Peyer's patch (tissue), 4 donors: Measurements from ENCODE around the gene RESP18. TPM values are rescaled to one million over a fixed set of nuclear protein-coding genes. Genes with fewer than 3 reads are reported as not detected.

Experiments
- DNase-seq, 3 donors: peaks; one replicate each; pipeline ENCODE4 v3.0.0-alpha.2; 2017 to 2019
- H3K27ac ChIP-seq, 4 donors: fragments of 200-600 bp; sonication (generic); one replicate each; pipeline ENCODE4 v1.5.1; 2016 to 2019
- H3K27me3 ChIP-seq, 2 donors: fragments of 200-600 bp; sonication (generic); one replicate each; pipeline ENCODE4 v1.5.1; 2019
- H3K36me3 ChIP-seq, 3 donors: fragments of 200-600 bp; sonication (generic); one replicate each; pipeline ENCODE4 v1.5.1; 2016 to 2019
- H3K4me1 ChIP-seq, 4 donors: fragments of 200-600 bp; sonication (generic); one replicate each; pipeline ENCODE4 v1.5.1; 2016 to 2019
- H3K4me3 ChIP-seq, 4 donors: fragments of 200-600 bp; sonication (generic); 1 replicate in 3 of 4; 2 replicates in 1 of 4; pipeline ENCODE4 v1.5.1; 2016 to 2019; ENCODE audit warnings: mild to moderate bottlenecking in 1 of 4
- H3K9me3 ChIP-seq, 4 donors: fragments of 200-600 bp; sonication (generic); one replicate each; pipeline ENCODE4 v1.5.1; 2016 to 2019; ENCODE audit warnings: mild to moderate bottlenecking in 1 of 4
- POLR2A ChIP-seq, 2 donors: fragments of 450-650 bp; IDR thresholded peaks; one replicate each; pipeline ENCODE4 v1.5.1; 2017; ENCODE audit warnings: antibody characterized with exemption in 2 of 2, mild to moderate bottlenecking in 2 of 2, moderate library complexity in 2 of 2
- total RNA-seq, 4 donors: library from RNA; depleted of rRNA; stranded (reverse); fragments of >200 nt; gene quantifications; one replicate each; pipeline ENCODE4 v1.1.0, GENCODE V29; 2016
- TF ChIP-seq, protein P1 (sequence below), 6 experiments: fragments of 450-650 bp in 4 of 6; fragments of 200-600 bp in 2 of 6; sonication (generic) in 1 of 6; IDR thresholded peaks; one replicate each; pipeline ENCODE4 v1.5.1; 2017 to 2019; ENCODE audit warnings: antibody characterized with exemption in 6 of 6, mild to moderate bottlenecking in 3 of 6, moderate library complexity in 1 of 6

Gene RESP18
- total RNA-seq, 4 donors from 2014 or later = not detected

DNA sequence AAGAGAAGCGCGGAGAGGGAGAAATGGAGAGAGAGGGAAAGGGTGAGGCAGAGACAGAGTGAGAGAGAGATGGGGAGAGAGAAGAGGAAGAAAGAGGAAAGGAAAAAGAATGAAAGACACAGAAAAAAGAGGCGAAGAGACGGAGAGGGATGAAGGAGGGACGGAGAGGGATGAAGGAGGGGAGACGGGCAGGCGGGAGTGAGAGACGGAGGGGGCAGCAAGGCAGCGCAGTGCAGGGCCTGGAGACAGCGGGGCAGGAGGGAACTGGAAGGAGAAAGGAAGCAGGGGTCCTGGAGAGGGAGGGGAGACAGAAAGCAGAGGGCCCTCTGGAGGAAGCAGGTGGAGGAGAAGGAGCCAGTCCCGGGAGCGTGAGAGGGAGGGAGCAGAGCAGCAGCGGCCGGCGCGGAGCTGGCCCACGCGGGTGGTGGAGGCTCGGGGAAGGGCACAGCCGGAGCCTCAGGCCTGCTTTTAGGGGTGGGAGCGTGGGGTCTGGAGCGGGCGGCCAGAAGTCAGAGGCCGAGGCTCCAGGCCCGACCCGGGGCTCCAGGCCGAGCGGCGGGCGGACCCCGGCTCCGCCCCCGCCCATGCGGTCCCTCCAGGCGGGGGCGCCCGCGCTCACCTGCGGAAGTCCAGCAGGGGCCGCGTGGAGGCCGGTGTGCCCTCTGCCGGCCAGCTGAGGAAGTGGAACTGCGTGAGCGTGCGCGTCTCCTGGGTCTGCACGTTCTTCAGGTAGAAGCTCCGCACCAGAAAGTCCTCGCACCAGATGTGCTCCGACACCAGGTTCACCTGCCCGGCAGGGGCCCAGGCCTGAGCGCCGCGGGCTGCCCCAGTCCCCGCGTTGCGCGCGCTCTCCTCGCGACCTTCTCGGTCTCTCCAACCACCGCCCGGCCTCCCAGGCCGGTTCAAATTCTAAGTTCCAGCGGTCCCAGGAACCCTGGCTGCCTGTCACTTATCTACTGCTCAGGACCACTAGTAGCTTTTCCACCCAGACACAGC lies 37.9 kb downstream of the RESP18 start:
- Histone ChIP-seq H3K36me3 (no peaks in the 10 kb centered on the region), H3K9me3 (no peaks in the 10 kb centered on the region), H3K27ac (peak overlapping the region; percentile 52 to 78 (median 64)), H3K4me3 (peak overlapping the region; percentile 38 to 72 (median 56)), H3K27me3 (no peaks in the 10 kb centered on the region), H3K4me1 (peaks cover 0 to 6% (median 0%) of the 10 kb centered on the region in 4 donors)
- TF ChIP-seq POLR2A (IDR thresholded peaks at IDR 0.05) = peak in 1 of 2 donors; percentile 29
- TF ChIP-seq, protein P1, sequence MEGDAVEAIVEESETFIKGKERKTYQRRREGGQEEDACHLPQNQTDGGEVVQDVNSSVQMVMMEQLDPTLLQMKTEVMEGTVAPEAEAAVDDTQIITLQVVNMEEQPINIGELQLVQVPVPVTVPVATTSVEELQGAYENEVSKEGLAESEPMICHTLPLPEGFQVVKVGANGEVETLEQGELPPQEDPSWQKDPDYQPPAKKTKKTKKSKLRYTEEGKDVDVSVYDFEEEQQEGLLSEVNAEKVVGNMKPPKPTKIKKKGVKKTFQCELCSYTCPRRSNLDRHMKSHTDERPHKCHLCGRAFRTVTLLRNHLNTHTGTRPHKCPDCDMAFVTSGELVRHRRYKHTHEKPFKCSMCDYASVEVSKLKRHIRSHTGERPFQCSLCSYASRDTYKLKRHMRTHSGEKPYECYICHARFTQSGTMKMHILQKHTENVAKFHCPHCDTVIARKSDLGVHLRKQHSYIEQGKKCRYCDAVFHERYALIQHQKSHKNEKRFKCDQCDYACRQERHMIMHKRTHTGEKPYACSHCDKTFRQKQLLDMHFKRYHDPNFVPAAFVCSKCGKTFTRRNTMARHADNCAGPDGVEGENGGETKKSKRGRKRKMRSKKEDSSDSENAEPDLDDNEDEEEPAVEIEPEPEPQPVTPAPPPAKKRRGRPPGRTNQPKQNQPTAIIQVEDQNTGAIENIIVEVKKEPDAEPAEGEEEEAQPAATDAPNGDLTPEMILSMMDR (IDR thresholded peaks at IDR 0.05) = peak; percentile 99 to 100 (median 100)
- peak; percentile 87 to 94 (median 94) for DNase-seq

DNA sequence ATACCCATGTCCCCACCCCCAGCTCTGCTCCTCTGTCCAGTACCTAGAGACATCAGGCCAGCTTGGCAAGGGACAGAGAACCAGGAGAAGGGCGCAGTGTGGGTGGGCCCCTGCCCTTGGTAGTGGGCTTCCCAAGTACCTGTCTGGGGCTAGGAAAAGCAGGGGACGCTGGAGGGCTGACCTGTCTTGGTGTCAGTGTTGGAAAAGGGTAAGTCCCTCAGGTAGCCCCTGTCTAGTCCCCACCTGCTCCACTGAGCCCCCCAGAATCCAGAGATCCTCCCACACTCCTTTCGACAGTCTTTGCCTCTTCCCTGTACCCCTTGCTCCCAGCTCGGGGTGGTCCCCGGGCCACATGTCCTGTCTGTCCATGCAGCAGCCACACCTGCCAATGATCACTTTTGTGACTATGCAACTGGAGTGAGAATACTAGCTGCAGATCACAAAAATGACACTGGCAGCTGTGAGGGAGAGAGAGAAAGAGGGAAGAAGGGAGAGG lies 38.8 kb downstream of the RESP18 start:
- H3K9me3 ChIP-seq = no peaks in the 10 kb centered on the region
- no peak for TF ChIP-seq POLR2A (IDR thresholded peaks at IDR 0.05)
- no peaks in the 10 kb centered on the region for H3K36me3 ChIP-seq
- H3K4me3 ChIP-seq = no peak overlapping the region
- H3K27ac ChIP-seq = no peak overlapping the region
- DNase-seq = peak in 1 of 3 donors; percentile 33
- H3K4me1 ChIP-seq = peaks cover 0 to 13% (median 0%) of the 10 kb centered on the region in 4 donors
- H3K27me3 ChIP-seq = no peaks in the 10 kb centered on the region

DNA sequence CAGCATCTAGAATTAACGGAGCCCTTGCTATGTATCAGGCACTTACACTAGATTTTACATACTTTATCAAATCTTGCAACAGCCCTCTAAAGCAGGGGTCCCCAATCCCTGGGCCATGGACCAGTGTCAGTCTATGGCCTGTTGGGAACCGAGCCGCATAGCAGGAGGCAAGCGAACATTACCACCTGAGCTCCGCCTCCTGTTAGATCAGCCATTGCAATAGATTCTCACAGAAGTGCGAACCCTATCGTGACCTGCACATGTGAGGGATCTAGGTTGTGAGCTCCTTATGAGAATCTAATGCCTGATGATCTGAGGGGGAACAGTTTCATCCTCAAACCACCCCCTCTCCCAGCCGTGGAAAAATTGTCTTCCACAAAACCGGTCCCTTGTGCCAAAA lies 39.9 kb downstream of the RESP18 start:
- Histone ChIP-seq H3K27ac (no peak overlapping the region), H3K36me3 (no peaks in the 10 kb centered on the region), H3K9me3 (no peaks in the 10 kb centered on the region), H3K4me1 (peaks cover 0 to 13% (median 0%) of the 10 kb centered on the region in 4 donors), H3K4me3 (no peak overlapping the region), H3K27me3 (no peaks in the 10 kb centered on the region)
- TF ChIP-seq, protein P1 (IDR thresholded peaks at IDR 0.05) = no peak
- TF ChIP-seq POLR2A (IDR thresholded peaks at IDR 0.05) = no peak
- peak in 1 of 3 donors; percentile 25 for DNase-seq

DNA sequence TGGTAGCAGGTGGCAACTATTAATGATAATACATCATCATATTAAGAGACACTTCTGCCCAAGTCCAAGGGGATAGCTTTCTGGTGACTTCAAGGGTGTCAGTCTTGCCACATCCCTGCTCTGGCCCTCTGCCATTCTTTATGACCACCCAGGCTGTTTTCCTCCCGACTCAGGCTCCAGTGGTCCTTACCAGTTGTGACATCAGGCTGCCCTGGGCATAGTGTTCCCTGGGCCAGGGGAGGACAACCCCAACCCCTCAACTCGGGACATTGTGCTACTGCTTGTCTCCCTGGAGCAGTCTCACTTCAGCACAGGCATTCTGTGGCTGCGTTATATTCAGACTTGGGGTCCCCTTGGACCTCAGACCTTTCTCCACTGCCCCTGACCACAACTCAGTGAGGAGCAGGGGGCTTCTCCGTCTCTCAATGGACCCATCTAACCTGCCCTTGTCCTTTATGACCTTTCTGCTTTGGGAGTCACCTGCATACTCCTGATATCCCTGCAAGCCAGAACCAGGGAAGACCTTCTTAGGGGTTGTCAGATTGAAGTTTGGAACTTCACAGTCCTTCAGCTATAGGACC lies 40.5 kb downstream of the RESP18 start:
- Histone ChIP-seq H3K27me3 (no peaks in the 10 kb centered on the region), H3K4me1 (peaks cover 0 to 13% (median 0%) of the 10 kb centered on the region in 4 donors), H3K4me3 (no peak overlapping the region), H3K27ac (no peak overlapping the region), H3K36me3 (no peaks in the 10 kb centered on the region), H3K9me3 (no peaks in the 10 kb centered on the region)
- TF ChIP-seq, protein P1 (IDR thresholded peaks at IDR 0.05) = no peak
- TF ChIP-seq POLR2A (IDR thresholded peaks at IDR 0.05) = no peak
- peak in 1 of 3 donors; percentile 40 for DNase-seq

DNA sequence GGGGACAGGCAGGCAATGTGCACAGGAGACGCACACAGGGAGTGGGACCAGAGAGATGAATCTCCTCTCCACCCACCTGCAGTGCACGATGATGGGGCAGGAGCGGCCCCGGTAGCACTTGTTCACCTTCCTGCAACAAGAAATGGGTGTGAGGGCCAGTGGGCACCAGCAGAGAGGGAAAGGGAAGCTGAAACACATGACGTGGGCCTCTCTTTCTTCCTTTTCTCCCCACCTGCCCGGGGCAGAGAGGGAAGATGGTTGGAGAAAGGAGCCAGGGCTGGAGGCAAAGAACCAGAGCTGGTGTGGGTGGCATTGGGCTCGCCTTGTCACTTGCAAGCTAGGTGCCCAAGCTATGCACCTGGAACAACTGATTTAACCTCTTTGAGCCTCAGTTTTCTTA lies 41.1 kb downstream of the RESP18 start:
- no peak overlapping the region for H3K4me3 ChIP-seq
- H3K27ac ChIP-seq = no peak overlapping the region
- no peaks in the 10 kb centered on the region for H3K27me3 ChIP-seq
- no peak for TF ChIP-seq POLR2A (IDR thresholded peaks at IDR 0.05)
- H3K4me1 ChIP-seq = peaks cover 0 to 13% (median 0%) of the 10 kb centered on the region in 4 donors
- peaks cover 0 to 4% (median 0%) of the 10 kb centered on the region in 3 donors for H3K36me3 ChIP-seq
- peak in 1 of 3 donors; percentile 34 for DNase-seq
- no peaks in the 10 kb centered on the region for H3K9me3 ChIP-seq

DNA sequence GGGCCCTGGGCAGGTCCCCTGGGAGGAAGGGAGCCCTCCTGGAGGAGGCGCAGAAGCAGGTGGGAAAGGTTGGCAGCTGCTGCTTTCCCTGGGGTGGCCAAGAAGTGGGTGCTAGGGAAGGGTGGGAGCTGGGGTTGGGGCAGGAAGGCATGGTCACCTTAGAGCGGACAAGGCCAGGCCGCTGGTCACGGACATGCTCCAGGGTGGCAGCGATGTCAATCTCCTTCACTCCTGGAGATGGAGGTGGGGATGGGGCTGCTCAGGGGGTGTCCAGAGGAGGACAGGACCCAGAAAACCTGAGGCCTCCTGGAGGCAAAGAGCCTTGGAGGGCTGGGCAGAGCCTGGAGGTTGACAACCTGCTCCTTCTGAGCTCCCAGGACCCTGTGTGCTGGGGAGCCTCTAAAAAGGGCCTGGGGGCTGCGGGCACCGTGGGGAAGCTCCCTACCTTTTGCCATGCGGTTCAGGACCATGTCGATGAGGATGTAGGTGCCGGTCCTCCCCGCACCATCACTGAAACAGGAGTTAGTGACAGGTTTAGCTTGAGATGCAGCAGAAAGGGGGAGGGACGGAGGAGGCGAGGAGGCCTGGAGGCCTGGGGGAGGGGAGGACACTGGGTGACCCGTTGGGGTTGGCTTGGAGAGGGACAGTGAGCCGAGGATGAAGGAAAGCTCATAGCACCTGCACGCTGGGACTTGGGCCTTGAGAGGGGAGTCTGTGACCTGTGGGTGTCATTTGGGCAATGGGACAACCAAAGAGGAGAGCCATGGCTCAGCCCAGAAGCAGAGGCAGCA lies 42.0 kb downstream of the RESP18 start:
- Histone ChIP-seq H3K27ac (peak overlapping the region in 1 of 4 donors; percentile 9), H3K4me3 (no peak overlapping the region), H3K27me3 (no peaks in the 10 kb centered on the region), H3K4me1 (peaks cover 0 to 13% (median 0%) of the 10 kb centered on the region in 4 donors), H3K9me3 (no peaks in the 10 kb centered on the region), H3K36me3 (peaks cover 0 to 13% (median 0%) of the 10 kb centered on the region in 3 donors)
- TF ChIP-seq POLR2A (IDR thresholded peaks at IDR 0.05) = no peak
- TF ChIP-seq, protein P1 (IDR thresholded peaks at IDR 0.05) = no peak
- DNase-seq = peak in 1 of 3 donors; percentile 34
